Measurements from ENCODE around the gene MAJIN. TPM values are rescaled to one million over a fixed set of nuclear protein-coding genes. Genes with fewer than 3 reads are reported as not detected.
A peak's percentile ranks its signal among the peaks of the same experiment; 100 is the strongest.

MAJIN gene
- total and polyA plus RNA-seq, 9 of the 15 experiments (the other 6 are each of a cell fraction or from before 2014, with no cell fraction given) = 0.17 to 0.83 (median 0.24) TPM; not detected in 2

DNA sequence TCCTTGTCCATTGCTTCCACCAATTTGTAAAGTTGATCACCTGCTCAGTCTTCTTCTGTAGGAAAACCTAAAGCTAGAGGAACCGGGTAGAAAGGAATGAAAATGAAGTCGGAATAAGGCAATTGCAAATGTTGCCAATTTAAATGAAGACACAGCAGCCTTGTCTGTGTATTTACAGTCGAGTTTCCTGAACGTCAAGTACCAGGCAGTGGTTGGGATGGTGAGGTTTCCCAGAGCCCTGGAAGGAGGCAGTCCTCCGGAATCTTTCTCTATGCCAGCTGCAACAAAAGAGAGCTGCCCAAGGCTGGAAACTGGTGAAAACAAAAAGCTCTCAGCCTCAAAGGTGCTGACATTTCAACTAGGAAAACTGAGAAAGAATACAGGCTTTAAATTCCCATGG is 17.7 kb downstream of the MAJIN start:
- intact Hi-C loops (cut with micrococcal nuclease) (no loop called here), in situ Hi-C loops (cut with MboI) (no loop called here)
- CTCF ChIA-PET (ENCODE audit: low intra/inter-chr PET ratio) = no interaction called here
- no peak overlapping the region for H3K27ac ChIP-seq (ENCODE audit: extremely low read depth, low read depth, low read length)
- H3K4me2 ChIP-seq (ENCODE audit: insufficient read depth, low read length) = no peak overlapping the region
- peaks cover 0 to under 1% of the 10 kb centered on the region in 2 experiments; a peak in 1 of 5 replicates for H3K4me1 ChIP-seq (replicated peaks in 1 of 2; ENCODE audit: control insufficient read depth in 2 of 2, insufficient read depth in 2 of 2, low read length in 2 of 2)
- H3K9ac ChIP-seq (ENCODE audit: insufficient read depth in 1 of 2, low read depth in 2 of 2, low read length in 2 of 2) = no peak overlapping the region
- POLR2A ChIA-PET = interaction anchor here (0.5 to 0.7 kb wide), 3 partner anchors 14 to 29 kb away, joined by 3 read pairs; partner anchors contain the start of gene GPHA2
- H3K9me1 ChIP-seq (ENCODE audit: control insufficient read depth, insufficient read depth, low read length) = no peaks in the 10 kb centered on the region
- H4K20me1 ChIP-seq (replicated peaks; ENCODE audit: control insufficient read depth, insufficient read depth, low read length) = no peaks in the 10 kb centered on the region
- WGBS (ENCODE audit: insufficient coverage, low coverage, missing lambda C conversion rate) = 6% methylated on average over 5 of the region's 5 CpGs
- no peaks in the 10 kb centered on the region for H3K36me3 ChIP-seq (ENCODE audit: control insufficient read depth, insufficient read depth, low read length)
- no peaks in the 10 kb centered on the region for H3K79me2 ChIP-seq (ENCODE audit: control insufficient read depth, insufficient read depth, low read length)
- H3K9me3 ChIP-seq (replicated peaks; ENCODE audit: control insufficient read depth, insufficient read depth, low read depth, low read length) = no peaks in the 10 kb centered on the region
- no peaks in the 10 kb centered on the region; a peak in 2 of 5 replicates for H3K27me3 ChIP-seq (ENCODE audit: control insufficient read depth in 2 of 2, insufficient read depth in 2 of 2, low read length in 2 of 2)
- peak overlapping the region; percentile 69 for H2AFZ ChIP-seq (ENCODE audit: low read depth, low read length)
- FAIRE-seq (no peak), ATAC-seq (no peak), DNase-seq (ENCODE audit: extremely low read depth in 1 of 4, low spot score in 3 of 4) (no peak)
- BruUV-seq (replicated peaks) = no TSS peak
- no peak overlapping the region for H3K4me3 ChIP-seq
- TF ChIP-seq MECOM (CRISPR knock-in tag; IDR thresholded peaks at IDR 0.05) = no peak
- TF ChIP-seq, protein P1, sequence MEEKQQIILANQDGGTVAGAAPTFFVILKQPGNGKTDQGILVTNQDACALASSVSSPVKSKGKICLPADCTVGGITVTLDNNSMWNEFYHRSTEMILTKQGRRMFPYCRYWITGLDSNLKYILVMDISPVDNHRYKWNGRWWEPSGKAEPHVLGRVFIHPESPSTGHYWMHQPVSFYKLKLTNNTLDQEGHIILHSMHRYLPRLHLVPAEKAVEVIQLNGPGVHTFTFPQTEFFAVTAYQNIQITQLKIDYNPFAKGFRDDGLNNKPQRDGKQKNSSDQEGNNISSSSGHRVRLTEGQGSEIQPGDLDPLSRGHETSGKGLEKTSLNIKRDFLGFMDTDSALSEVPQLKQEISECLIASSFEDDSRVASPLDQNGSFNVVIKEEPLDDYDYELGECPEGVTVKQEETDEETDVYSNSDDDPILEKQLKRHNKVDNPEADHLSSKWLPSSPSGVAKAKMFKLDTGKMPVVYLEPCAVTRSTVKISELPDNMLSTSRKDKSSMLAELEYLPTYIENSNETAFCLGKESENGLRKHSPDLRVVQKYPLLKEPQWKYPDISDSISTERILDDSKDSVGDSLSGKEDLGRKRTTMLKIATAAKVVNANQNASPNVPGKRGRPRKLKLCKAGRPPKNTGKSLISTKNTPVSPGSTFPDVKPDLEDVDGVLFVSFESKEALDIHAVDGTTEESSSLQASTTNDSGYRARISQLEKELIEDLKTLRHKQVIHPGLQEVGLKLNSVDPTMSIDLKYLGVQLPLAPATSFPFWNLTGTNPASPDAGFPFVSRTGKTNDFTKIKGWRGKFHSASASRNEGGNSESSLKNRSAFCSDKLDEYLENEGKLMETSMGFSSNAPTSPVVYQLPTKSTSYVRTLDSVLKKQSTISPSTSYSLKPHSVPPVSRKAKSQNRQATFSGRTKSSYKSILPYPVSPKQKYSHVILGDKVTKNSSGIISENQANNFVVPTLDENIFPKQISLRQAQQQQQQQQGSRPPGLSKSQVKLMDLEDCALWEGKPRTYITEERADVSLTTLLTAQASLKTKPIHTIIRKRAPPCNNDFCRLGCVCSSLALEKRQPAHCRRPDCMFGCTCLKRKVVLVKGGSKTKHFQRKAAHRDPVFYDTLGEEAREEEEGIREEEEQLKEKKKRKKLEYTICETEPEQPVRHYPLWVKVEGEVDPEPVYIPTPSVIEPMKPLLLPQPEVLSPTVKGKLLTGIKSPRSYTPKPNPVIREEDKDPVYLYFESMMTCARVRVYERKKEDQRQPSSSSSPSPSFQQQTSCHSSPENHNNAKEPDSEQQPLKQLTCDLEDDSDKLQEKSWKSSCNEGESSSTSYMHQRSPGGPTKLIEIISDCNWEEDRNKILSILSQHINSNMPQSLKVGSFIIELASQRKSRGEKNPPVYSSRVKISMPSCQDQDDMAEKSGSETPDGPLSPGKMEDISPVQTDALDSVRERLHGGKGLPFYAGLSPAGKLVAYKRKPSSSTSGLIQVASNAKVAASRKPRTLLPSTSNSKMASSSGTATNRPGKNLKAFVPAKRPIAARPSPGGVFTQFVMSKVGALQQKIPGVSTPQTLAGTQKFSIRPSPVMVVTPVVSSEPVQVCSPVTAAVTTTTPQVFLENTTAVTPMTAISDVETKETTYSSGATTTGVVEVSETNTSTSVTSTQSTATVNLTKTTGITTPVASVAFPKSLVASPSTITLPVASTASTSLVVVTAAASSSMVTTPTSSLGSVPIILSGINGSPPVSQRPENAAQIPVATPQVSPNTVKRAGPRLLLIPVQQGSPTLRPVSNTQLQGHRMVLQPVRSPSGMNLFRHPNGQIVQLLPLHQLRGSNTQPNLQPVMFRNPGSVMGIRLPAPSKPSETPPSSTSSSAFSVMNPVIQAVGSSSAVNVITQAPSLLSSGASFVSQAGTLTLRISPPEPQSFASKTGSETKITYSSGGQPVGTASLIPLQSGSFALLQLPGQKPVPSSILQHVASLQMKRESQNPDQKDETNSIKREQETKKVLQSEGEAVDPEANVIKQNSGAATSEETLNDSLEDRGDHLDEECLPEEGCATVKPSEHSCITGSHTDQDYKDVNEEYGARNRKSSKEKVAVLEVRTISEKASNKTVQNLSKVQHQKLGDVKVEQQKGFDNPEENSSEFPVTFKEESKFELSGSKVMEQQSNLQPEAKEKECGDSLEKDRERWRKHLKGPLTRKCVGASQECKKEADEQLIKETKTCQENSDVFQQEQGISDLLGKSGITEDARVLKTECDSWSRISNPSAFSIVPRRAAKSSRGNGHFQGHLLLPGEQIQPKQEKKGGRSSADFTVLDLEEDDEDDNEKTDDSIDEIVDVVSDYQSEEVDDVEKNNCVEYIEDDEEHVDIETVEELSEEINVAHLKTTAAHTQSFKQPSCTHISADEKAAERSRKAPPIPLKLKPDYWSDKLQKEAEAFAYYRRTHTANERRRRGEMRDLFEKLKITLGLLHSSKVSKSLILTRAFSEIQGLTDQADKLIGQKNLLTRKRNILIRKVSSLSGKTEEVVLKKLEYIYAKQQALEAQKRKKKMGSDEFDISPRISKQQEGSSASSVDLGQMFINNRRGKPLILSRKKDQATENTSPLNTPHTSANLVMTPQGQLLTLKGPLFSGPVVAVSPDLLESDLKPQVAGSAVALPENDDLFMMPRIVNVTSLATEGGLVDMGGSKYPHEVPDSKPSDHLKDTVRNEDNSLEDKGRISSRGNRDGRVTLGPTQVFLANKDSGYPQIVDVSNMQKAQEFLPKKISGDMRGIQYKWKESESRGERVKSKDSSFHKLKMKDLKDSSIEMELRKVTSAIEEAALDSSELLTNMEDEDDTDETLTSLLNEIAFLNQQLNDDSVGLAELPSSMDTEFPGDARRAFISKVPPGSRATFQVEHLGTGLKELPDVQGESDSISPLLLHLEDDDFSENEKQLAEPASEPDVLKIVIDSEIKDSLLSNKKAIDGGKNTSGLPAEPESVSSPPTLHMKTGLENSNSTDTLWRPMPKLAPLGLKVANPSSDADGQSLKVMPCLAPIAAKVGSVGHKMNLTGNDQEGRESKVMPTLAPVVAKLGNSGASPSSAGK (IDR thresholded peaks at IDR 0.05) = no peak
- TF ChIP-seq SMAD1 (IDR thresholded peaks at IDR 0.05; ENCODE audit: low read depth, low read length, partially characterized antibody) = no peak
- TF ChIP-seq ZNF316 (IDR thresholded peaks at IDR 0.05) = no peak
- TF ChIP-seq, protein P2, sequence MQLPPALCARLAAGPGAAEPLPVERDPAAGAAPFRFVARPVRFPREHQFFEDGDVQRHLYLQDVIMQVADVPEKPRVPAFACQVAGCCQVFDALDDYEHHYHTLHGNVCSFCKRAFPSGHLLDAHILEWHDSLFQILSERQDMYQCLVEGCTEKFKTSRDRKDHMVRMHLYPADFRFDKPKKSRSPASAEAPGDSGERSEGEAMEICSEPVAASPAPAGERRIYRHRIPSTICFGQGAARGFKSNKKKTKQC (CRISPR knock-in tag; IDR thresholded peaks at IDR 0.05) = no peak
- no peak for TF ChIP-seq STAT5B (CRISPR knock-in tag; IDR thresholded peaks at IDR 0.05)
- TF ChIP-seq, protein P3, sequence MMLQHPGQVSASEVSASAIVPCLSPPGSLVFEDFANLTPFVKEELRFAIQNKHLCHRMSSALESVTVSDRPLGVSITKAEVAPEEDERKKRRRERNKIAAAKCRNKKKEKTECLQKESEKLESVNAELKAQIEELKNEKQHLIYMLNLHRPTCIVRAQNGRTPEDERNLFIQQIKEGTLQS (IDR thresholded peaks at IDR 0.05) = no peak
- TF ChIP-seq, protein P3 (CRISPR knock-in tag; conservative IDR thresholded peaks at IDR 0.05) = no peak

All from K562 (cell line).